Measurements from ENCODE around the gene PLEKHA6.

Gene PLEKHA6

GRCh38 chr1:204321665-204322064 lies 38.1 kb downstream of the PLEKHA6 start:
- H2BK5ac ChIP-seq (ENCODE audit: low read depth, low read length, poor library complexity) = no peak overlapping the region
- H3K9ac ChIP-seq (ENCODE audit: low read length) = no peak overlapping the region
- DNase-seq = no peak
- H2BK12ac ChIP-seq (ENCODE audit: low read length) = peak overlapping the region; percentile 90
- no peak overlapping the region for H3K23ac ChIP-seq (ENCODE audit: low read length)
- peak overlapping the region; percentile 98 for H4K91ac ChIP-seq (ENCODE audit: low read depth, low read length)
- H4K12ac ChIP-seq (ENCODE audit: low read depth, low read length) = no peak overlapping the region
- peak overlapping the region; percentile 93 for H2BK120ac ChIP-seq (ENCODE audit: insufficient read depth, low read length, poor library complexity)
- H3K4me3 ChIP-seq (ENCODE audit: low read depth, low read length) = no peak overlapping the region
- H3K79me2 ChIP-seq (ENCODE audit: control insufficient read depth, insufficient read depth, low read length, poor library complexity) = peaks cover 10% of the 10 kb centered on the region
- peaks cover 45% of the 10 kb centered on the region for H3K79me1 ChIP-seq (ENCODE audit: low read length)
- no peak overlapping the region for H3K4me2 ChIP-seq (ENCODE audit: low read length)
- no peak overlapping the region for H2AFZ ChIP-seq (ENCODE audit: insufficient read depth, low read length, poor library complexity)
- H2AK5ac ChIP-seq (ENCODE audit: low read length) = no peak overlapping the region
- peak overlapping the region; percentile 82 for H3K27ac ChIP-seq (ENCODE audit: low read depth, low read length)
- H3K4me1 ChIP-seq (ENCODE audit: control insufficient read depth in 1 of 2, insufficient read depth in 2 of 2, low read length in 2 of 2) = peaks cover 45 to 56% of the 10 kb centered on the region in 2 experiments
- H3K36me3 ChIP-seq (ENCODE audit: control insufficient read depth in 1 of 2, insufficient read depth in 2 of 2, low read length in 2 of 2) = no peaks in the 10 kb centered on the region
- WGBS (ENCODE audit: extremely low coverage, insufficient coverage, insufficient read length) = no CpG with 5 or more reads among the region's 2 CpGs
- H3K4ac ChIP-seq (ENCODE audit: low read depth, low read length) = no peak overlapping the region
- no peaks in the 10 kb centered on the region for H3K9me3 ChIP-seq (ENCODE audit: insufficient read depth, low read depth, low read length)
- H3K27me3 ChIP-seq (ENCODE audit: insufficient read depth, low read length) = no peaks in the 10 kb centered on the region
- peak overlapping the region; percentile 68 for H3K14ac ChIP-seq (ENCODE audit: low read length)
- no peak overlapping the region for H3K18ac ChIP-seq (ENCODE audit: low read length)
- H4K8ac ChIP-seq (ENCODE audit: low read depth, low read length) = no peak overlapping the region

- no peak for DNase-seq
- H3K14ac ChIP-seq (ENCODE audit: low read length) = peak overlapping the region; percentile 68
- H2AK5ac ChIP-seq (ENCODE audit: low read length) = peak overlapping the region; percentile 83
- H3K4me2 ChIP-seq (ENCODE audit: low read length) = no peak overlapping the region
- no peak overlapping the region for H3K4me3 ChIP-seq (ENCODE audit: low read depth, low read length)
- no peaks in the 10 kb centered on the region for H3K27me3 ChIP-seq (ENCODE audit: insufficient read depth, low read length)
- H3K27ac ChIP-seq (ENCODE audit: low read depth, low read length) = peak overlapping the region; percentile 82
- no peak overlapping the region for H3K23ac ChIP-seq (ENCODE audit: low read length)
- H2BK120ac ChIP-seq (ENCODE audit: insufficient read depth, low read length, poor library complexity) = peak overlapping the region; percentile 93
- H3K79me2 ChIP-seq (ENCODE audit: control insufficient read depth, insufficient read depth, low read length, poor library complexity) = peaks cover 10% of the 10 kb centered on the region
- H4K8ac ChIP-seq (ENCODE audit: low read depth, low read length) = peak overlapping the region; percentile 13
- no CpG with 5 or more reads among the region's 2 CpGs for WGBS (ENCODE audit: extremely low coverage, insufficient coverage, insufficient read length)
- H3K9ac ChIP-seq (ENCODE audit: low read length) = no peak overlapping the region
- no peaks in the 10 kb centered on the region for H3K36me3 ChIP-seq (ENCODE audit: control insufficient read depth in 1 of 2, insufficient read depth in 2 of 2, low read length in 2 of 2)
- peak overlapping the region; percentile 64 for H2BK5ac ChIP-seq (ENCODE audit: low read depth, low read length, poor library complexity)
- peaks cover 51% of the 10 kb centered on the region for H3K79me1 ChIP-seq (ENCODE audit: low read length)
- peak overlapping the region; percentile 33 for H3K18ac ChIP-seq (ENCODE audit: low read length)
- H3K9me3 ChIP-seq (ENCODE audit: insufficient read depth, low read depth, low read length) = no peaks in the 10 kb centered on the region
- peaks cover 50 to 62% of the 10 kb centered on the region in 2 experiments for H3K4me1 ChIP-seq (ENCODE audit: control insufficient read depth in 1 of 2, insufficient read depth in 2 of 2, low read length in 2 of 2)
- peak overlapping the region; percentile 90 for H2BK12ac ChIP-seq (ENCODE audit: low read length)
- H4K12ac ChIP-seq (ENCODE audit: low read depth, low read length) = no peak overlapping the region
- H4K91ac ChIP-seq (ENCODE audit: low read depth, low read length) = peak overlapping the region; percentile 98
- H2AFZ ChIP-seq (ENCODE audit: insufficient read depth, low read length, poor library complexity) = peak overlapping the region; percentile 4
- H3K4ac ChIP-seq (ENCODE audit: low read depth, low read length) = peak overlapping the region; percentile 36
Observed at GRCh38 chr1:204321051-204321450, 38.7 kb downstream of the PLEKHA6 start.

GRCh38 chr1:204320382-204320804 lies 39.3 kb downstream of the PLEKHA6 start:
- Histone ChIP-seq H3K27ac (ENCODE audit: low read depth, low read length) (peak overlapping the region; percentile 82), H3K36me3 (ENCODE audit: control insufficient read depth in 1 of 2, insufficient read depth in 2 of 2, low read length in 2 of 2) (no peaks in the 10 kb centered on the region), H3K9me3 (ENCODE audit: insufficient read depth, low read depth, low read length) (no peaks in the 10 kb centered on the region), H4K12ac (ENCODE audit: low read depth, low read length) (peak overlapping the region; percentile 71), H3K4me2 (ENCODE audit: low read length) (no peak overlapping the region), H2BK120ac (ENCODE audit: insufficient read depth, low read length, poor library complexity) (peak overlapping the region; percentile 99), H3K79me2 (ENCODE audit: control insufficient read depth, insufficient read depth, low read length, poor library complexity) (peaks cover 10% of the 10 kb centered on the region), H3K4ac (ENCODE audit: low read depth, low read length) (peak overlapping the region; percentile 49), H3K23ac (ENCODE audit: low read length) (no peak overlapping the region), H3K79me1 (ENCODE audit: low read length) (peaks cover 55% of the 10 kb centered on the region), H2BK12ac (ENCODE audit: low read length) (peak overlapping the region; percentile 90), H2AK5ac (ENCODE audit: low read length) (peak overlapping the region; percentile 98), H4K91ac (ENCODE audit: low read depth, low read length) (peak overlapping the region; percentile 98), H3K18ac (ENCODE audit: low read length) (peak overlapping the region; percentile 91), H3K27me3 (ENCODE audit: insufficient read depth, low read length) (no peaks in the 10 kb centered on the region), H3K9ac (ENCODE audit: low read length) (no peak overlapping the region), H2AFZ (ENCODE audit: insufficient read depth, low read length, poor library complexity) (peak overlapping the region; percentile 2), H4K8ac (ENCODE audit: low read depth, low read length) (peak overlapping the region; percentile 79), H2BK5ac (ENCODE audit: low read depth, low read length, poor library complexity) (peak overlapping the region; percentile 80), H3K4me1 (ENCODE audit: control insufficient read depth in 1 of 2, insufficient read depth in 2 of 2, low read length in 2 of 2) (peaks cover 54 to 66% of the 10 kb centered on the region in 2 experiments), H3K14ac (ENCODE audit: low read length) (peak overlapping the region; percentile 68), H3K4me3 (ENCODE audit: low read depth, low read length) (no peak overlapping the region)
- no CpG with 5 or more reads among the region's 5 CpGs for WGBS (ENCODE audit: extremely low coverage, insufficient coverage, insufficient read length)
- DNase-seq = peak; percentile 88

- no peaks in the 10 kb centered on the region for H3K9me3 ChIP-seq (ENCODE audit: insufficient read depth, low read depth, low read length)
- H3K79me2 ChIP-seq (ENCODE audit: control insufficient read depth, insufficient read depth, low read length, poor library complexity) = peaks cover 10% of the 10 kb centered on the region
- H3K23ac ChIP-seq (ENCODE audit: low read length) = no peak overlapping the region
- H2BK120ac ChIP-seq (ENCODE audit: insufficient read depth, low read length, poor library complexity) = peak overlapping the region; percentile 99
- H2BK12ac ChIP-seq (ENCODE audit: low read length) = peak overlapping the region; percentile 80
- peaks cover 62 to 75% of the 10 kb centered on the region in 2 experiments for H3K4me1 ChIP-seq (ENCODE audit: control insufficient read depth in 1 of 2, insufficient read depth in 2 of 2, low read length in 2 of 2)
- no peak overlapping the region for H3K4me2 ChIP-seq (ENCODE audit: low read length)
- H2BK5ac ChIP-seq (ENCODE audit: low read depth, low read length, poor library complexity) = peak overlapping the region; percentile 80
- peaks cover 57% of the 10 kb centered on the region for H3K79me1 ChIP-seq (ENCODE audit: low read length)
- H3K36me3 ChIP-seq (ENCODE audit: control insufficient read depth in 1 of 2, insufficient read depth in 2 of 2, low read length in 2 of 2) = no peaks in the 10 kb centered on the region
- H4K12ac ChIP-seq (ENCODE audit: low read depth, low read length) = peak overlapping the region; percentile 71
- H3K14ac ChIP-seq (ENCODE audit: low read length) = peak overlapping the region; percentile 60
- no peak overlapping the region for H3K4me3 ChIP-seq (ENCODE audit: low read depth, low read length)
- DNase-seq = peak; percentile 94 to 95
- H3K4ac ChIP-seq (ENCODE audit: low read depth, low read length) = peak overlapping the region; percentile 13
- no peak overlapping the region for H3K9ac ChIP-seq (ENCODE audit: low read length)
- H2AK5ac ChIP-seq (ENCODE audit: low read length) = peak overlapping the region; percentile 98
- peak overlapping the region; percentile 82 for H3K27ac ChIP-seq (ENCODE audit: low read depth, low read length)
- peak overlapping the region; percentile 2 for H2AFZ ChIP-seq (ENCODE audit: insufficient read depth, low read length, poor library complexity)
- peak overlapping the region; percentile 91 for H3K18ac ChIP-seq (ENCODE audit: low read length)
- H4K8ac ChIP-seq (ENCODE audit: low read depth, low read length) = peak overlapping the region; percentile 79
- H3K27me3 ChIP-seq (ENCODE audit: insufficient read depth, low read length) = no peaks in the 10 kb centered on the region
- WGBS (ENCODE audit: extremely low coverage, insufficient coverage, insufficient read length) = no CpG with 5 or more reads among the region's 6 CpGs
- H4K91ac ChIP-seq (ENCODE audit: low read depth, low read length) = peak overlapping the region; percentile 98
Observed at GRCh38 chr1:204319462-204319861, 40.3 kb downstream of the PLEKHA6 start.

Data from trophoblast cell (in vitro differentiated cells and primary cell).